Measurements from ENCODE around the gene DAPK3.

GRCh38 chr19:4013886-4014540, 43.1 kb upstream of the DAPK3 start:
- TF ChIP-seq, protein P1, sequence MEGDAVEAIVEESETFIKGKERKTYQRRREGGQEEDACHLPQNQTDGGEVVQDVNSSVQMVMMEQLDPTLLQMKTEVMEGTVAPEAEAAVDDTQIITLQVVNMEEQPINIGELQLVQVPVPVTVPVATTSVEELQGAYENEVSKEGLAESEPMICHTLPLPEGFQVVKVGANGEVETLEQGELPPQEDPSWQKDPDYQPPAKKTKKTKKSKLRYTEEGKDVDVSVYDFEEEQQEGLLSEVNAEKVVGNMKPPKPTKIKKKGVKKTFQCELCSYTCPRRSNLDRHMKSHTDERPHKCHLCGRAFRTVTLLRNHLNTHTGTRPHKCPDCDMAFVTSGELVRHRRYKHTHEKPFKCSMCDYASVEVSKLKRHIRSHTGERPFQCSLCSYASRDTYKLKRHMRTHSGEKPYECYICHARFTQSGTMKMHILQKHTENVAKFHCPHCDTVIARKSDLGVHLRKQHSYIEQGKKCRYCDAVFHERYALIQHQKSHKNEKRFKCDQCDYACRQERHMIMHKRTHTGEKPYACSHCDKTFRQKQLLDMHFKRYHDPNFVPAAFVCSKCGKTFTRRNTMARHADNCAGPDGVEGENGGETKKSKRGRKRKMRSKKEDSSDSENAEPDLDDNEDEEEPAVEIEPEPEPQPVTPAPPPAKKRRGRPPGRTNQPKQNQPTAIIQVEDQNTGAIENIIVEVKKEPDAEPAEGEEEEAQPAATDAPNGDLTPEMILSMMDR (IDR thresholded peaks at IDR 0.05): no peak
- TF ChIP-seq POLR2A (IDR thresholded peaks at IDR 0.05): no peak
